Measurements from ENCODE around the gene RNF5.

- TF ChIP-seq CTCF (IDR thresholded peaks at IDR 0.05) = no peak
- no peak for TF ChIP-seq EP300 (IDR thresholded peaks at IDR 0.05)
- TF ChIP-seq POLR2A (IDR thresholded peaks at IDR 0.05) = no peak
These were observed 9.9 kb upstream of the RNF5 start for GRCh38 chr6:32168350-32168749.
